Left renal cortex interstitium (tissue), 4 donors: Measurements from ENCODE around the gene TAF4. TPM values are rescaled to one million over a fixed set of nuclear protein-coding genes. Genes with fewer than 3 reads are reported as not detected.
"Not testable (repeated sequence)": the region's sequence is repeated elsewhere in the genome, so short reads cannot be mapped to it uniquely, and the experiment has no call there.

Experiments used
- DNase-seq, 4 donors: peaks; one replicate each; pipeline ENCODE4 v3.0.0-alpha.2; 2013; ENCODE audit warnings: low read depth in 4 of 4, low spot score in 2 of 4, missing footprints in 1 of 4
- polyA plus RNA-seq, 4 donors: library from polyadenylated mRNA; unstranded; fragments of 120-200 nt; gene quantifications; one replicate each; pipeline ENCODE4 v1.2.1, GENCODE V29; 2013; ENCODE audit not compliant: insufficient read length in 4 of 4

The TAF4 gene
- polyA plus RNA-seq, 4 donors, result 14.1 to 28.7 (median 20.1) TPM

DNA sequence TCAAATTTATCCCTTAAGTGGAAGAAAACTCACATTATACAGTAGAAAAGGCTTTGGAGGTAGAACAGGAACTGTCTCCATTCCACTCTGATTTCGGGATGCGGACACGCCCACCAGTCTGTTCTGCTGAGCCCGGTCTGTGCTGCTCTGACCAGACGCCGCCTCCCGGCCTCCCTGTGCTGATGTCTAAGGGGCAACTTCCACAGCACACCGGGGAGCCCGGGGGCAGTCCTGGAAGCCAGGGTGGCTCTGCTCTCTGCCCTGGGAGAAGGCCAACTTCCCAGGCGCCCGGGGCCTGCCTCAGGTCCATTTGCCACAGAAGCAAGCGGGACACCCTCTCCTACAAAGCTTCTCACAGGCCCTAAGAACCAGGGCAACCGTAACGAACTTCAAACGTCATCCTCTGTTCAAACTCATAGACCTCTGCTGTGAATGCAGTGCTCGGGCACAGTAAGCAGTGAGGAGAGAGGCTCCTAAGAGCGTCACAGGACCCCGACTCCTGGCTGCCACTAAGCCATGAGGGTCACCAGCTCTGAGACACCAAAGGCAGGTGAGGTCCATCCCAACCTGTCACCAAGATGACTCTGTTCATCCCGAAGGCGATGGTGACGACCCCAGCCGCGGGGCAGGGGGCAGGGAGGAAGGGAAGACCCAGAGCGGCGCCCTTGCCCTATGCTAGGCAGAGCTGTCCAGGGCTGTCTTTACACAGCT, 5.6 kb downstream of the TAF4 start:
- DNase-seq, result no peak

DNA sequence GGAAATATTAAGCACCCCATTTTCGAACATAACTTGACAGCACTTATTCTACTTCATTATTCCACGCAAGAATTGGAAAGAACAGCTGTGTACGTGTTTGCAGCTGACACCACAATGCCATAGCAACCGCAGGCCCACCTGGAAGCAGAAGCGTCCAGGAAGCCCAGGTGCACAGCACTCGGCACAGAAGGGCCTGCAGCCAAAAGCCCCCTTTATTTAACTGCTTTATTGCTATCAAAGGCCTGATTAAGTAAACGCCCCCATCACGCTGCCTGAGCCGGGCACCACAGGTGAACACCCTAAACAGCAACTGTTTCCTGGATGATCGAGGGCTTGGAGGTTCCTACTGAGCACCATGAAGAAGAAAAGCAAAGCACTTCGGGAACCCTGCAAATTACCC, 6.3 kb downstream of the TAF4 start:
- DNase-seq, result no peak

DNA sequence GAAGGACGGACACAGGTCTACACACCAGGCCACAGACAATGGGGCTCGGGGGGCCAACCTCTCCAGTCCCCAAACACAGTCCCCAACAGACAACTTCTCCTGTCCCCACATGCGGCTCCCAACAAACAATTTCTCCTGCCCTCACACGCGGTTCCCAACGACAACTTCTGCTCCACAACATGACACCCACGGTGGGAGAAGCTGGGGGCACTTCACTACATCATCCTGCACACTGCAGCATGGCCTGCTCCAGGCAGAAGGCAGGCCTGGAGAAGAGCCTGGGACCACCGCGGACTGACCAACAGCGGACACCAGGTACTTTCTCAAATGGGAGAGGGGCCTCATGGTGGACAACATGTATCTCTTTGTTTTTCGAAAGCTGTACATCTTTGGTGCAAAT, 6.7 kb downstream of the TAF4 start:
- DNase-seq, result no peak

DNA sequence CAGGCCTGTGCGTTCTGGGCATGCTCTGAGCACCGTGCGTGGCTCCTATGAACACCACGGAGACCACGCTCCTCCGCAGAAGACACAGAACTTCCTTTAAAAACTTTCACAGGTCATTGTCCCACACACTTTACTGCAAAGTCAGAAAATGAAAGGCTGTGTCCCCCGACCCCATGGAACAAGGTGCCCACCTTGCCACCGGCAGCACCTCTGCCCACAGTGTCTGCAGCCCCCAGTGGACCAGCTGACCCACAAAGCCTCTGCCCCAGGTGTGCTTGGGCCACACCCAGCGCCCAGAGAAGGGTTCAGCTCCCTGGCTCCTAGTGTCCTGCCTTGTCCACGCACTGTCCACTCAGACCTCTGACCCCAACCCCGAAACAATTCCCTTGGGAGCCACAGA, 8.7 kb downstream of the TAF4 start:
- no peak for DNase-seq

DNA sequence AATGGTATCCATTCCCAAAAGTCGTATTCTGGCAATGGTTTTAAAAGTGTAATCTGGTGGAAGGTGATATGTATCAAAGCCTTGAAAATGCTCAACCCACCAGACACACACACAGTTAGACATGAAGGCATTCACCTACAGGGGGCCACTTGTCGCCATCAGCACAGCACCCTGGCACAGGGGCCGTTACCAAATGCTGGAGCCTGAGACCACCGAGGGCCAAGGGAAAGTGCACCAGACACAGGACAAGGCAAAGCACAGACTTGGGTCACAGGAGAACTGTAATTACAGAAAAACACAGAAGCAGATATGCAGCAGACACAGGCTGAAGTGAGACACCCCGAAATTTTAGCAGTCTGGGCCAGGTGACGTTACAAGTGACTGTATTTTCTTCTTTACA, 9.3 kb downstream of the TAF4 start:
- DNase-seq, result no peak

DNA sequence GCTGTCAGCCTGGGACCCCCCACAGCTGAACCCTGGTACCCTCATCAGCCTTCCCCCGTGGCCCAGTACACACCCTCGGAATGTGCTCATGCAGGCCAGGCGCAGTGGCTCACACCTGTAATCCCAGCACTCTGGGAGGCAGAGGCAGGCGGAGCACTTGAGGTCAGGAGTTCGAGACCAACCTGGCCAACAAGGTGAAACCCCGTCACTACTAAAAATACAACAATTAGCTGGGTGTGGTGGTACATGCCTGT, 9.9 kb downstream of the TAF4 start:
- not testable (repeated sequence) for DNase-seq

DNA sequence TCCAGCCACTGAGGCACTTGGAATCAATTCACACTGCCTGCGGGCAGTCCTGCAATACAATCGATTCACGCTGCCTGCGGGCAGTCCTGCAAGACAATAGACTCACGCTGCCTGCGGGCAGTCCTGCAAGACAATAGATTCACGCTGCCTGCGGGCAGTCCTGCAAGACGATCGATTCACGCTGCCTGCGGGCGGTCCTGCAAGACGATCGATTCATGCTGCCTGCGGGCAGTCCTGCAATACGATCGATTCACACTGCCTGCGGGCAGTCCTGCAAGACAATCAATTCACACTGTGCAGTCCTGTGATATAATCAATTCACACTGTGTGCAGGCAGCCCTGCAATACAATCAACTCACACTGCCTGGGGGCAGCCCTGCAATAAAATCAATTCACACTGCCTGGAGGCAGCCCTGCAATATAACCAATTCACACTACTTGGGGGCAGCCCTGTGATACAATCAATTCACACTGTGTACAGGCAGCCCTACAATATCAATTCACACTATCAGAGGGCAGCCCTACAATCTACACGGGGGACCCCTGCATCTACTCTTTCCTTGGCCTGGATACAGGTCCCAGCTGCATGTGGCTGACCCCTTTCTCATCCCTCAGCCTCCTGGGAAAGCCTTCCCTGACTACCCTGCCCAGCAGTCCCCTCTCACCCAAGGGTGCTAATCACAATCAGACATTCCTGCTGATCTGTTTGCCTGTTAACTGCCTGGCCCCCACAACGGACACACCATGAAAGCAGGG, 10.4 kb downstream of the TAF4 start:
- no peak for DNase-seq

DNA sequence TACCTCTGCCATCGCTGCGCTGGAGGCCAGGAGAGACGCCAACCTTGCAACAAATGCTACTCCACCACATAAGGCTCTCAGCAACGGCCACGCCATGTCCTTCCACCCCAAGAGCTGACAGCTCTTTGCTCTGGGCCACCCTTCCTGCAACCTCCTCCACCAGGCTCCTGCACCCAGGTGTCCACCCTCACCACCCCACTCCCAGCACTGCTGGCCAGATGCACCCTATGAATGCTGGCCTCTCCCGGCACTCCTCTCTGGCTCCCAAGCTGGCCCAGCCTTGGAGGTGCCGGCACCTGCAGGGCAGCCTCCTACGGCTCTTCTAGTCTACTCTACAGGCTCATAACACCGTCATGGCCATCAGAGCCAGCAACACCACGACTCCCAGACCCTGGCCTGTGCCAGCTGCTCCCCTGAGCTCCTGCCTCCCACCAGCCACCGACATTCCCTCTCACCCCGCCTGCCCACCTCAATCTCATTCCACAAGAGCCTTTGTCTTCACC, 11.2 kb downstream of the TAF4 start:
- DNase-seq, result no peak

DNA sequence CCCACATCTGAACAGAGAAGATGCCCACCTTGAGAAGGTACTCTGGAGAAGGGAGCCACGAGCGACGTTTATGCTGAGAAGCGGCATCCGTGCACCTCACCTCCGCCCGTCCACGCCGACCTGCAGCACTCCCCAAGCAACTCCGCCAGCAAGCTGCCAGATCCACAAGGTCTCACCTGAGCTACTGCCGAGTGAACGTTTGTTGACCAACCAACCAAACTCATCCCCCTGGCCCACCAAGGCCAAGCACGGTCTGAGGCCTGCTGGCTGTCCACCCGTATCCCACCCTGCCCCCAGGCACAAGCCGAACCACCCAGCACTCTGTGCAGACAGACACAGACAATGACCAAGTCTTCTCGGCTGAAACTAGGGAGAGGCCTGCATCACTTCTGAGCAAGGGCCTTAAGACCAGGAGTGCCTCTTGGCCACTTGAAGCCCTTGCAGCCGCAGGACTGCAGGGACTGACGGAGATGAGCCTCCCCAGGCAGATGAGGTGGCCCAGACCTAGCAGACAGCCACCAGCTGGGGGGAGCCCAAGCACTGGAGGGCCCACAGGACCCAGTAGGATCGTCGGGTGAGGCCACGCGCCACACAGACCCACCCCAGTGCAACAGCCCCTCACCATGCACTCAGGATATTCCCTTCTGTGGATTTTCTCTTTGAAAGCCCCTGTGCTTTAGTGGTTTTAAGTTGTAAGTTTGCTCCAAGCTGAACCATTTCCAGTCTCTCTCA, 12.1 kb downstream of the TAF4 start:
- DNase-seq, result no peak

DNA sequence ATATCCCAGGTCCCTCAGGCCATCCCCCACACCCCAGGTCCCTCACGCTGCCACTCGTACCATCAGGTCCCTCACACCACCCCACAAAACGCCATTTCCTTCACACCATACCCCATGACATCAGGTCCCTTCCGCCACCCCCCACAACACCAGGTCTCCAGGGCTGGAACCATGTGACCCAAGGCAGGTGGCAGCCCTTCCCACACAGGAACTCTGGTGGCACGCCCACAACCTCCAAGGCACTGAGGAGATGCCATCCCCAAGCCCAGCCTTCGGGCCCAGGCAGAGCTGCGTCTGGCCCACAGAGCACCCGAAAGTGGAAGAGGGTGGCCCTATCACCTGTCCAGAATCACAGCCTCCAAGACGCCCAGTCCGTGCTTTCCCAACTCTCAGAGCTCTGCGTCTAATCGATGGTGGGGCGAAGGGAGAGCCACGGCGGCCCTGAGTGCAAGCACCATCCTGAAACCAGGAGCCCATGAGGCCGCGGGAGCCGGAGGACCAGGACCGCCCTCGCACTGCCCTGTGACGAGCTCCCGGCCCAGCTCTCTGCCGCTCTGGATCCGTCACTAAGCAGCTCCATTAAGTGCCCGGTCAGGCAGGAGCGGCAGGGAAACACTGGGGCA, 12.7 kb downstream of the TAF4 start:
- DNase-seq, result no peak

DNA sequence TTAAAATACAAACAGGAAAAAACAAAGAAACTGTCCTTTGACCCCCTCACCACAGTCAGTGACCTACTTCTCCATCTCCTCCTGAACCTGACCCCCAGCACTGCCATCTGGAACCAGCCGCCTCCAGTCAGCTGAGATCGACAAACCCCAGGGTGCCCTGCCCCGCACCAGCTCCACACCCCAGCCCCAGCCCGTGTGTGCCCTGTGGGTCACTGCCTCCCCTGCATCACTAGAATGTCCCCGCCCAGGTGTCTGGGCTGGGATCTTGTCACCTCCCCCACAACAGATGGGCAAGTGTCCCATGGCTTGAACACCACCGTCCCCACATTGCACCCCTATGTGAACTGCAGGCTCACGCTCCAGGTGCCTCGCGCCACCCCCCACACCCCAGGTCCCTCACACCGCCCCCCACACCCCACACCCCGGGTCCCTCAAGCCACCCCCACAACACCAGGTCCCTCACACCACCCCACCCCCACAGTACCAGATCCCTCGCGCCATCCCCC, 13.3 kb downstream of the TAF4 start:
- no peak for DNase-seq

DNA sequence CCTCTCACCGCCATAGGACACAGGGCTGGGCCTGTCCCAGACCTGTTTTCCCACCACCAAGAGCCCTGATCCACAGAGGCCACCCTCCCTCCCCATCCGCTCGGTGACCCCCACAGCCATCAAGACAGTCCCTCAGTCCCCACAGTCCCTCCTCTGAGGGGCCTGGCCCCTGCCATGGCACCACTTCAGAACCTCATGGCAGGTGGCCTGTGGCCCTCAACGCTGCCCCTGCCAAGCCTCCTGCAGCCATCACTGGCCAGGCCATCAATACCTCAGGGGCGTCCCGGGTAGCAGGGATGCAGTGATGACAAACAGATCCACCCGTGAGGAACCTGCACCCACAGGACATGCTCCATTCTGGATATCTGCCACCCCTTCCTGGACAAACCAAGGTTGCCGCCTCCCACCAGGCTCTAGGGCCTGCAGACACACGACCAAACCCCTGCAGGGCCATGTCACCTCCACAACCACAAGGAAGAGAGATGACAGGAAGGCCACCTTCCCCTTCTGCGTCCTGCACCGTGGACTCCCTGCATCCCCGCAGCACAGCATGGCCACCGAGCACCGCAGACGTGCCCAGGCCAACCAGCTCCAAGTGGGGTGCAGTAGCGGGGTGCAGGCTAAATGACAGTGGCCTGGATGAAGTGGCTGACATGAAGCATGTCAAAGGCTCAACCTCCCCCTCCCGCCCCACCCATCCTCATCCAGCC, 14.0 kb downstream of the TAF4 start:
- no peak for DNase-seq

DNA sequence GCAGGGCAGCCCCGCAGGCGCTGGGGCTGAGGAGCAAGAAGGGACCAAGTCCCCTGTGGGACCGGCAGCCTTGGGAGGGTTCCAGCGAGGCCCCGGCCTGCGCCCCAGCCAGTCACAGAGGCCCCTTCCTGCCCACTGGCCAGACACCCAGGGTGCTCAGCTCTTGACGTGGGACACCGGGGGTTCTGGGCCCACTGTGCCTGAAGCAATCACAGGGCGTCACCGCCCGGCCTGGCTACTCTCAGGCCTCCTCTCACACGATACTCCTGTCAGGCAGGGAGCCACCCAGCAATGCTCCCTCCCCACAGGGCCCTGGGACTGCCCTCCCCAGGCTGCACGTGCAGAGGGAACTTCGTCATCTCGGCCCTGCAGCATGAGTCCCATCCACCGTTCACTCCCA, 14.5 kb downstream of the TAF4 start:
- no peak for DNase-seq

DNA sequence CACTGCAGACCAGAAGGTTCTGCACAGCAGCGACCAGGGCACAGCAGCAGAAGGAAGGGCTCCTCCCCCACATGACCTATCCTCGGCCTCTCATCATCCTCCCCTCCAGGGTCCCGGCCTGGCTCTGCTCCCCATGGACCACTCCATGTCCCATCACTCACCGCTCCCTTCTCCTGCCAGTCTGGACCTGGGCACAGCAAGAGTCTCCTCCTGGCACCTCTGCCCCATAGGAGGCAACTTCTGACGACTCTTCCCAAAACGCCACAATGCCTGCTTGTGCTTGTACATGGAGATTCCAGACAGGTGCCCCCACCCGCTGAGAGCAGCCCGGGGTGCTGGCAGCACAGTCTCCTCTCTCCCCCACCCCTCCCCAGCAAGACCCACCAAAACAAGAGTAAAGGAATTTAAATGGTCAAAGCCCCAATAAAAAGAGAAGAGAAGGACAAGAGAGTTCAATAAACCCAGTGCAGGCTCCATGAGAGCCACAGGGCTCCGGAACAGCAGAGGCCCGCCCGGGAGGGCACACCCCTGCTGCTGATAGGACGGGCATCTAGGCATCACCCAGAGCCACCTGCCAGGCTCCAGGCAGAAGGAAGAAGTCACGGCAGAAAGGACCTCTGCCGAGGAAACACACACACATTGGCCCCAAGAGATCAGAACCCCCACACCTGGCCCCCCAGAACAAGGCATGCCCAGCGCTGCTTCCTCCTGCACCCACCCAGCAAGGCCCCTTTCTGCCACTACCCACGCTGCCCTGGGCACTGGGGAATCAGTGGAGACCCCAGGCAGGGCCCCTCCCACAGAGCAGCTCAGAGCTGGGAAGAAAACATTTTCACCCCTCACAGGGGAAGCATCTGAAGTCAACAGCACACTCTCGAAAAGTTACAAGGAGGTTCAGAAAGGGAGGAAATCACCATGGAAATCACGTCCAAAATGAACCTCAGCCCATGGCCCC, 15.2 kb downstream of the TAF4 start:
- no peak for DNase-seq

DNA sequence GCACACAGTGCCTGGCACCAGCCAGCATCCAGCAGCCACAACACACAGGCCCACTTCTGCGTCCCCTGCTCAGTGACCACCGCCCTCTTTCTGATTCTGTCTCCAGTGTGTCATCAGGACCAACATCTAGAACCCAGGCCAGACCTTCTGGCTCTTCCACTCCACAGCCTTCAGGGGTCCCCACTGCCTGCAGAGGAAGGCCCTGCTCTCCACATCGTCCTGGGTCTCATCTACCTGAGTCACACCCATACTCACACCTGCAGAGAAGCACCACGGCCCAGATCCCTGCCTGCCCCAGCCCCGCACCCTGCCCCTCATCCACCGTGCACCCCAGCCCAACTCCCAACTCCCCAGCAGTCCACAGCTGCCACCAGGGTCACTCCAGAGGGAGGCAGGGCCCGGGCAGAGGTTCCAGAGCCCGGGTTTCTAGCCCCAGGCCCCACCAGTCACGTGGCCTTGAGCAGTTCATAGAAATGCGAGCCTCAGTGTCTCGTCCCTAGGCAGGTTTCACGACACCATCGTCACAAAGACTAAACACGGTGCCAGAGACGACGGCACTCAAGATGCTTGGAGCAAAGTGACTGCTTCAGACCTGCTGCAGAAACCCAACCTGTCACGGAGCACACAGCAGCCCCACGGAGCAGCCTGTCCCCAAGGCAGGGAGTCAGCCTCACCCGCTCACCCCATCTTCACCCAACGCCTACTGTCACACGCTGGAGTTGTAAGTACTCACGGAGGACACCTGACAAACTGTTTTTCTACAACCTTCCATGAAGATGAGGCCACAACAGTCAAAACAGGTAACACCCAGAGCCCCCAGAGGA, 16.1 kb downstream of the TAF4 start:
- DNase-seq, result no peak

DNA sequence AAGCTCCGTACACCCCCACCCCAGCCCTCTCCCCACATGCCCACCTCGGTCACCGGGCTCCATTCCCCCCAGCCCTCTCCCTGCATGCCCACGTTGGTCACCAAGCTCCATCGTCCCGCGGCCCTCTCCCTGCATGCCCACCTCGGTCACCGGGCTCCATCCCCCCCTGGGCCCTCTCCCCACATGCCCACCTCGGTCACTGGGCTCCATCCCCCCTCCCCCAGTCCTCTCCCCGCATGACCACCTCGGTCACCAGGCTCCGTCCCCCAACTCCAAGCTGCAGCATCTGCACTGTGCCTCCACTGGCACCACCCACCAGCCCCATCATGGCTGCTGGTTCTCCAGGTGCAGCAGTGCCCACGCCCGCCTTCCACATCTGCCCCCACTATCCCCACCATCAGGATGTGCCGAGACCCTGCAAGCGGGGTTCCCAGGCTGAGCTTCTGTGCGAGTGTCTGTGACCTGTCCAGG, 16.8 kb downstream of the TAF4 start:
- no peak for DNase-seq

DNA sequence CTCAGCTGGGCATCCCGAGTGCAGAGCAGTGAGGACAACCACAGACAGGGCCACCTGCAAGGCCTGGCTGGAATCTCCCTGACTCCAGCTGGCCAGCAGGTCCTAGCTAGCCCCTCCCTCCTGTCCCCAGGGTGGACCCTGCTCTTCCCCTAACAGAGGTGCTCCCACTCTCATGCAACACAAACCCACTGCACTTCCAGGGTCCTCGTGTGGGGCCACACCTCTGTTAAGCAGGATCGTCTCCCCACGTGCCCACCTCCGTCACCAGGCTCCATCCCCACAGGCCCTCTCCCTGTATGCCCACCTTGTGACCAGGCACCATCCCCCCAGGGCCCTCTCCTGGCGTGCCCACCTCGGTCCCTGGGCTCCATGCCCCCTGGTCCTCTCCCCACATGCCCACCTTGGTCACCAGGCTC, 17.3 kb downstream of the TAF4 start:
- no peak for DNase-seq

DNA sequence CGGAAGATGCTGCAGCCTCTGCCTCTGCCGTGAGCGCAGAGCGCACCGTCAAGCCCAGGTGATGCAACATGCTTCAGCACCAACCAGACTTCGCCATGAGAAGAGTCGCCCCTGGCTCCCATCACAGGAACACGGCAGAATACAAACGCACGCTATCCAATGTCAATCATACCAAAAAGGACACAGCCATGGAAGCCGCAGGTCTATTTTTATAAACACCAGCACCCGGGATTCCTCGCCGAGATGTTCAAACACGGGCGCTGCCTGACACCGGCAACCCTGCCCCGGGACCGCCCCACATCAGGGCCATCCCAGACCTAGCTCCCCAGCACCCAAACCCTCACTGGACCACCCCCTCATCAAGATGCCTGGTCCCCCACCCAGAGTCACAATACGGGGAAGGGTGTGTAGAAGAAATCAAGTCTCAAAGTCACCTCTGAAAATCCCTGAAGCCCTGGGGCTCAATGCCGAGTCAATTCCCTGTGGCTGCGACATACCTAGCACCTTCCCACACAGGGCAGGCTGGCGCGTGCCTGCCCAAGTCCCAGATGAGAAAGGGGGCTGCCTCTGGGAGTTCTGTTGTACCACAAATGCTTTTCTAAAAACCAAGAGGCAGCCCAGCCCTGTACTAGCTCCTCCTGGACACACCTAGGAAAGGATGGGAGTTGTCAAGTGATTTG, 17.9 kb downstream of the TAF4 start:
- no peak for DNase-seq
